Mesenchymal stem cell (in vitro differentiated cells and primary cell): ENCODE results near the gene TMEM116.

Experiments
- DNase-seq: peaks from one replicate; pipeline ENCODE4 v3.0.0-alpha.2; 2013
- H2AFZ ChIP-seq: one replicate; pipeline ENCODE4 v1.6.1; 2013; ENCODE audit warnings: low read depth, mild to moderate bottlenecking, control low read depth, inconsistent platforms, low read length, moderate library complexity
- H2AK5ac ChIP-seq: 2 replicates; pipeline ENCODE4 v1.6.1; 2013; ENCODE audit warnings: low read length, moderate library complexity, mild to moderate bottlenecking, inconsistent platforms; ENCODE audit not compliant: severe bottlenecking
- H2BK120ac ChIP-seq: one replicate; pipeline ENCODE4 v1.6.1; 2013; ENCODE audit warnings: low read depth, mild to moderate bottlenecking, inconsistent platforms, low read length, moderate library complexity
- H2BK12ac ChIP-seq, 2 experiments: one replicate each; pipeline ENCODE4 v1.6.1; 2013; ENCODE audit warnings: inconsistent platforms in 2 of 2, low read length in 2 of 2, mild to moderate bottlenecking in 2 of 2, moderate library complexity in 2 of 2, control low read depth in 1 of 2
- H2BK15ac ChIP-seq: one replicate; pipeline ENCODE4 v1.6.1; 2013; ENCODE audit warnings: mild to moderate bottlenecking, low read depth, inconsistent platforms; ENCODE audit not compliant: poor library complexity, severe bottlenecking
- H2BK5ac ChIP-seq: 2 replicates; pipeline ENCODE4 v1.6.1; 2013; ENCODE audit warnings: low read depth, mild to moderate bottlenecking, low read length, control low read depth, inconsistent platforms; ENCODE audit not compliant: poor library complexity, severe bottlenecking
- H3K14ac ChIP-seq, 2 experiments: one replicate each; pipeline ENCODE4 v1.6.1; 2013; ENCODE audit warnings: inconsistent platforms in 2 of 2, low read length in 2 of 2, control low read depth in 1 of 2, mild to moderate bottlenecking in 1 of 2, moderate library complexity in 1 of 2
- H3K18ac ChIP-seq, 2 experiments: one replicate each; pipeline ENCODE4 v1.6.1; 2013; ENCODE audit warnings: inconsistent platforms in 2 of 2, low read length in 2 of 2, control low read depth in 1 of 2, low read depth in 1 of 2, mild to moderate bottlenecking in 1 of 2
- H3K23ac ChIP-seq, 2 experiments: one replicate each; pipeline ENCODE4 v1.6.1; 2013; ENCODE audit warnings: inconsistent platforms in 2 of 2, low read length in 2 of 2, mild to moderate bottlenecking in 2 of 2, moderate library complexity in 2 of 2, control low read depth in 1 of 2
- H3K27ac ChIP-seq: 2 replicates; pipeline ENCODE4 v1.5.1; 2013; ENCODE audit warnings: mild to moderate bottlenecking, moderate library complexity, low read length, control low read depth, inconsistent platforms; ENCODE audit not compliant: poor library complexity, severe bottlenecking
- H3K27me3 ChIP-seq, 2 experiments: 2 replicates each; pipeline versions ENCODE4 v1.6.1 to v1.7.0; 2013; ENCODE audit warnings: low read length in 2 of 2, mild to moderate bottlenecking in 2 of 2, moderate library complexity in 2 of 2, control low read depth in 1 of 2, inconsistent platforms in 1 of 2; ENCODE audit not compliant: control insufficient read depth in 1 of 2, insufficient read depth in 1 of 2
- H3K36me3 ChIP-seq, 2 experiments: 2 replicates each; pipeline versions ENCODE4 v1.6.1 to v1.7.0; 2013; ENCODE audit warnings: low read length in 2 of 2, control low read depth in 1 of 2, inconsistent platforms in 1 of 2, low read depth in 1 of 2, mild to moderate bottlenecking in 1 of 2; ENCODE audit not compliant: insufficient read depth in 2 of 2, control insufficient read depth in 1 of 2
- H3K4ac ChIP-seq, 2 experiments: one replicate each; pipeline ENCODE4 v1.6.1; 2013; ENCODE audit warnings: inconsistent platforms in 2 of 2, low read length in 2 of 2, mild to moderate bottlenecking in 2 of 2, moderate library complexity in 2 of 2, control low read depth in 1 of 2, low read depth in 1 of 2
- H3K4me1 ChIP-seq: 2 replicates; pipeline ENCODE4 v1.6.1; 2013; ENCODE audit warnings: low read depth, low read length, control low read depth; ENCODE audit not compliant: control insufficient read depth, insufficient read depth
- H3K4me2 ChIP-seq: 2 replicates; pipeline ENCODE4 v1.6.1; 2013; ENCODE audit warnings: low read length, mild to moderate bottlenecking, inconsistent platforms; ENCODE audit not compliant: poor library complexity, severe bottlenecking
- H3K4me3 ChIP-seq, 2 experiments: 2 replicates each; pipeline versions ENCODE4 v1.5.1 to v1.7.0; 2013; ENCODE audit warnings: low read length in 2 of 2, mild to moderate bottlenecking in 2 of 2, control low read depth in 1 of 2, low read depth in 1 of 2; ENCODE audit not compliant: insufficient read depth in 1 of 2
- H3K79me1 ChIP-seq: replicated peaks from 2 replicates; pipeline ENCODE4 v1.6.1; 2013; ENCODE audit warnings: mild to moderate bottlenecking, control low read depth, low read length, inconsistent platforms; ENCODE audit not compliant: poor library complexity, severe bottlenecking
- H3K9ac ChIP-seq: 2 replicates; pipeline ENCODE4 v1.7.0; 2013; ENCODE audit warnings: mild to moderate bottlenecking, low read length, moderate library complexity
- H3K9me3 ChIP-seq: 2 replicates; pipeline ENCODE4 v1.7.0; 2013; ENCODE audit warnings: mild to moderate bottlenecking, low read length; ENCODE audit not compliant: control insufficient read depth
- H4K8ac ChIP-seq: one replicate; pipeline ENCODE4 v1.6.1; 2013; ENCODE audit warnings: inconsistent platforms, mild to moderate bottlenecking, low read length, moderate library complexity
- H4K91ac ChIP-seq: one replicate; pipeline ENCODE4 v1.6.1; 2013; ENCODE audit warnings: mild to moderate bottlenecking, low read length, inconsistent platforms
- WGBS: methylation state at CpG from one replicate; pipeline ENCODE4 v1.1.7; 2013; ENCODE audit warnings: mixed read lengths; 5-methylcytosine and 5-hydroxymethylcytosine counted together

TMEM116 gene

DNA sequence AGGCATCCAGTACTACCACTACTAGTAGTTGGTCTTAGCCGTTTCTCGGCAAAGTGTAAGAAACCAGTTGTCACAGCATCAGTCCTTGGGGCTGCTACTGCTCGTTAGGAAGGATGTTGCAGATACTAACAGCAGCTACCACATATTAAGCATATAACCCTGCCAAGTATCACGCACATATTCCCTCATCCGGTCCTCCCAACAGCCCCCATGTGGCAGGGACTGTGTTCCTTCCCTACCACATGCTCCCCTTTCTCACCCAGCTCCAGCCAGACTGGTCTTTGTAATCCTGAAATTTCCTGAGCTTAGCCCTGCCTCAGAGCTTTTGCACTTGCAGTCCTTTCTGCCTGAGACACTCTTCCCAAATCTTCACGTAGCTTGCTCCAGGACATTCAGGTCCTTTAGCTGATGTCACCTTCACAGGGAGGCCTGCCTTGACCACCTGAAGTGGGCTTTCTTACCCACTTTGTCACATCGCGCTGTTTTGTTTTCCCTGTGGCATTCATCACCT, 8.0 kb upstream of the TMEM116 start:
- 98% methylated on average over 6 of the region's 8 CpGs for WGBS
- peaks cover 18 to 78% of the 10 kb centered on the region in 2 experiments for H3K36me3 ChIP-seq
- H3K4me2 ChIP-seq, result no peak overlapping the region

DNA sequence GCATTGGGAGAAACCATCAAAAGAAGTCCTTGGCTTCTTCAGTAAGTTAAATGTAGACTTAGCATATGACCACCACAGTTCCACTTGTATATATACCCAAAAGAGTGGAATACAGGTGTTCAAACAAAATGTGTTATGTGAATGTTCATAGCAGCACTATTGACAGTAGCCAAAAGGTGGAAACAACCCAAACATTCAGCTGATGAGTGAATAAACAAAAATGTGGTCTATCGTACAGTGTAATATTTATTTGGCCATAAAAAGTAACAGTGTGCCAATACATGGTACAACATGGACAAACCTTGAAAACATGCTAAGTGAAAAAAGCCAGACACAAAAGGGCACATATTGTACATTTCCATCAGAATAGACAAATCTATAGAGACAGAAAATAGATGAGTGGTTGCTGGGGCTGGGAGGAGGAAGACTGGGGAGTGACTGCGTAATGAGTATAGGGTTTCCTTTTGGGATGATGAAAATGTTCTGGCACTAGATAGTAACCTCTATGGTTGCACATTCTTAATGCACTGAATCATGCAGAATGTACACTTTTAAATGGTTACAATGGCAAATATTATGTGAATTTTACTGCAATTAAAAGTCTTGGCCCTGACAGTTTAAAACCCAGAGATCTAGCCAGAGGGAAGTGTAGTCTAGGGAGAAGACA, 5.7 kb upstream of the TMEM116 start:
- H4K91ac ChIP-seq, result no peak overlapping the region
- WGBS, result 14% methylated on average over 1 of the region's 2 CpGs
- H3K4me2 ChIP-seq, result no peak overlapping the region
- H3K27me3 ChIP-seq, result no peaks in the 10 kb centered on the region
- peak; percentile 64 for DNase-seq
- no peak overlapping the region for H3K18ac ChIP-seq
- H2BK120ac ChIP-seq, result no peak overlapping the region
- no peak overlapping the region for H3K9ac ChIP-seq
- no peak overlapping the region for H3K23ac ChIP-seq
- H2BK5ac ChIP-seq, result no peak overlapping the region
- no peak overlapping the region for H2BK15ac ChIP-seq
- peaks cover 4% of the 10 kb centered on the region for H3K4me1 ChIP-seq
- H4K8ac ChIP-seq, result no peak overlapping the region
- H3K4me3 ChIP-seq, result no peak overlapping the region
- no peak overlapping the region for H2AK5ac ChIP-seq
- H3K27ac ChIP-seq, result no peak overlapping the region
- no peak overlapping the region for H2AFZ ChIP-seq
- H3K4ac ChIP-seq, result no peak overlapping the region
- H3K36me3 ChIP-seq, result peaks cover 18 to 70% of the 10 kb centered on the region in 2 experiments
- no peak overlapping the region for H2BK12ac ChIP-seq
- H3K14ac ChIP-seq, result no peak overlapping the region
- H3K79me1 ChIP-seq, result peaks cover 20% of the 10 kb centered on the region
- H3K9me3 ChIP-seq, result no peaks in the 10 kb centered on the region

More for the DNA sequence above, 8.0 kb upstream of the TMEM116 start:
- no peak overlapping the region for H3K27ac ChIP-seq
- H3K9ac ChIP-seq, result no peak overlapping the region
- H3K23ac ChIP-seq, result no peak overlapping the region
- H2AK5ac ChIP-seq, result no peak overlapping the region
- no peak overlapping the region for H3K14ac ChIP-seq
- no peaks in the 10 kb centered on the region for H3K9me3 ChIP-seq
- no peak overlapping the region for H2AFZ ChIP-seq
- no peak overlapping the region for H2BK120ac ChIP-seq
- no peak overlapping the region for H3K4ac ChIP-seq
- H4K8ac ChIP-seq, result no peak overlapping the region
- no peak overlapping the region for H2BK5ac ChIP-seq
- no peak overlapping the region for H3K4me3 ChIP-seq
- no peak for DNase-seq
- H3K18ac ChIP-seq, result no peak overlapping the region
- peaks cover 2% of the 10 kb centered on the region for H3K4me1 ChIP-seq
- no peak overlapping the region for H2BK15ac ChIP-seq
- no peak overlapping the region for H4K91ac ChIP-seq
- H2BK12ac ChIP-seq, result no peak overlapping the region
- H3K27me3 ChIP-seq, result no peaks in the 10 kb centered on the region
- peaks cover 21% of the 10 kb centered on the region for H3K79me1 ChIP-seq

DNA sequence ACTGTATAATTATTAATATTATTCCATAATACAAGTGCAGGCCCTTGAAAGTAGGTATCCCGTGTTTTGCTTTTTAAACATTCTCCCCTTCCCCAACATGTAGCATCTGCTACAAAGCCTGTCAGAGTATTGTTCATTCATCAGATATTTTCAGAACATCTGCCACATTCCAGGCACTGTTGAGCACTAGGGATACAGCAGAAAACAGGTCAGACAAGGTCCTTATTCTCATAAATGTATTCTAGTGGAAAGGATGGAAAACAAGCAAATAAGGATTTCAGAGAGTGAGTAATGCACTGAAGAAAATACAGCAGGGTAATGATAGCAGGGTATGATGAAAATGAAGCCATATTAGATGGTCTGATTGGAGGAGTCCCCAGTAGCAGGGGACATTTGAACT, 4.1 kb upstream of the TMEM116 start:
- H2BK120ac ChIP-seq, result no peak overlapping the region
- no peak overlapping the region for H2BK12ac ChIP-seq
- no peak overlapping the region for H3K27ac ChIP-seq
- H2AK5ac ChIP-seq, result no peak overlapping the region
- H3K18ac ChIP-seq, result no peak overlapping the region
- H3K23ac ChIP-seq, result no peak overlapping the region
- H4K91ac ChIP-seq, result no peak overlapping the region
- DNase-seq, result no peak
- H3K4me2 ChIP-seq, result no peak overlapping the region
- H3K14ac ChIP-seq, result no peak overlapping the region
- no peak overlapping the region for H2AFZ ChIP-seq
- peaks cover 11 to 53% of the 10 kb centered on the region in 2 experiments for H3K36me3 ChIP-seq
- no peak overlapping the region for H4K8ac ChIP-seq
- H3K79me1 ChIP-seq, result peaks cover 15% of the 10 kb centered on the region
- H3K9me3 ChIP-seq, result no peaks in the 10 kb centered on the region
- no peak overlapping the region for H2BK15ac ChIP-seq
- 100% methylated on average over 1 of the region's 1 CpG for WGBS
- H3K9ac ChIP-seq, result no peak overlapping the region
- no peak overlapping the region for H3K4ac ChIP-seq
- H3K4me1 ChIP-seq, result peaks cover 6% of the 10 kb centered on the region
- no peaks in the 10 kb centered on the region for H3K27me3 ChIP-seq
- no peak overlapping the region for H2BK5ac ChIP-seq
- no peak overlapping the region for H3K4me3 ChIP-seq

DNA sequence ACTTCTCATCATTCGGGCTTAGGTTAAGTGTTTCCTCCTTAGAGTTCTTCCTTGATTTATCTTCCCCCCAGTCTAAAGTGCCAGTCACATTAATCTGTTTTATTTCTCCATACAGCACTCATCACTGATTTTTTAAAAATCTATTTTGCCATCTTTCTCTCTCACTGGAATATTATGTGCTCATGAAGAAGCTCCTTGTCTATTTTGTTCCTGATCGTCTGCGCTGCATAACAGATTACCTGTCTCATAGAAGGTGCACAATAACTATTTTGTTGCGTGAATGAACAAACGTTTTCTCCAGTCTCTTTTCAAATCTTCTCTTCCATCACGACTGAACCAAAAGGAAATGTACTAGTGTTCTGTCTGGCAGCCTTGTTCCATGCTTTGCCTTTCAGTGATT, 3.0 kb upstream of the TMEM116 start:
- Histone ChIP-seq H2BK120ac (no peak overlapping the region), H2BK12ac (no peak overlapping the region), H2AFZ (no peak overlapping the region), H4K91ac (no peak overlapping the region), H4K8ac (no peak overlapping the region), H3K23ac (no peak overlapping the region), H3K9ac (no peak overlapping the region), H3K4me1 (peaks cover 8% of the 10 kb centered on the region), H3K27ac (no peak overlapping the region), H3K27me3 (no peaks in the 10 kb centered on the region), H3K14ac (no peak overlapping the region), H3K36me3 (peaks cover 7 to 44% of the 10 kb centered on the region in 2 experiments), H3K4me3 (no peak overlapping the region), H3K18ac (no peak overlapping the region), H2BK15ac (no peak overlapping the region), H3K79me1 (peaks cover 20% of the 10 kb centered on the region), H3K9me3 (no peaks in the 10 kb centered on the region), H2AK5ac (no peak overlapping the region), H3K4ac (no peak overlapping the region), H3K4me2 (no peak overlapping the region), H2BK5ac (no peak overlapping the region)
- DNase-seq, result no peak
- 96% methylated on average over 6 of the region's 6 CpGs for WGBS
